Pancreas (tissue), 10 donors: ENCODE data around the gene ATIC. TPM values are rescaled to one million over a fixed set of nuclear protein-coding genes. Genes with fewer than 3 reads are reported as not detected.

Experiments used
- ATAC-seq, 4 donors: fragments of 200-7000 bp; cut with Tn5 transposase; one replicate each; pipeline versions ENCODE4 v1.8.0 to v1.9.1; 2020; ENCODE audit warnings: mild to moderate bottlenecking in 4 of 4, moderate library complexity in 4 of 4
- DNase-seq, 6 donors: peaks; one replicate each; pipeline ENCODE4 v3.0.0-alpha.2; 2020
- FAIRE-seq: peaks from 2 replicates; lab custom pipeline; 2012; peaks lifted over from hg19 to GRCh38; lab: Jason Lieb, UNC
- H3K27ac ChIP-seq, 4 donors: fragments of 200-600 bp; sonication (generic); 1 replicate in 3 of 4; 2 replicates in 1 of 4; pipeline versions ENCODE4 v1.5.0 to v1.8.0; 2020
- H3K27me3 ChIP-seq, 4 donors: fragments of 200-600 bp; one replicate each; pipeline ENCODE4 v1.8.0; 2021
- H3K36me3 ChIP-seq, 3 donors: fragments of 200-600 bp; sonication (generic) in 1 of 3; one replicate each; pipeline versions ENCODE4 v1.5.0 to v1.8.0; 2020 to 2021
- H3K4me1 ChIP-seq, 3 donors: fragments of 200-600 bp; one replicate each; pipeline ENCODE4 v1.8.0; 2021
- H3K4me3 ChIP-seq, 4 donors: fragments of 200-600 bp; sonication (generic) in 2 of 4; one replicate each; pipeline versions ENCODE4 v1.5.0 to v1.8.0; 2020 to 2021
- H3K9me3 ChIP-seq, 4 donors: fragments of 200-600 bp; one replicate each; pipeline ENCODE4 v1.8.0; 2021
- CTCF ChIP-seq, 4 donors: fragments of 200-600 bp; sonication (generic) in 3 of 4; IDR thresholded peaks; one replicate each; pipeline versions ENCODE4 v1.5.0 to v1.8.0; 2021; ENCODE audit warnings: antibody characterized with exemption in 4 of 4
- WGBS, 2 donors: extraction: QIAGEN DNeasy Blood & Tissue Kit; methylation state at CpG; one replicate each; pipeline ENCODE4 v1.1.7; 2013; 5-methylcytosine and 5-hydroxymethylcytosine counted together
- intact Hi-C, 3 donors: fragments of 100-400 bp; cut with DNase I; formaldehyde crosslinking; loops; one replicate each; pipeline versions ENCODE4 v1.11.1 to v1.14.2; 2022
- polyA plus RNA-seq, 2 donors: library from polyadenylated mRNA; stranded (reverse); fragments of 200-250 nt; gene quantifications; one replicate each; pipeline ENCODE4 v1.2.3, GENCODE V29; 2013
- total RNA-seq, 6 donors: library from RNA; stranded (reverse); fragmentation: NEBNext Ultra II Directional in 4 of 6; extraction: Animal tissue kit (Norgen Biotek cat#: 25700) in 4 of 6; gene quantifications; one replicate each; pipeline versions ENCODE4 v1.2.1 to v1.2.4, GENCODE V29; 2021 to 2023
- donor health status: healthy with polysubstance abuse.
- donor health status: DM: no; HTN: no; CAD: no; lungs with moderate emphysema.
- donor health status: DM: no; HTN: no; CAD: no.
- donor health status: control.
- donor health status: control.
- donor health status: Bipolar disorder and iron deficiency.
- donor health status: DM: yes; HTN: yes; CAD: no.
- donor health status: DM: no; HTN: no; CAD: no.
- donor health status: DM: no; HTN: no; CAD: no.
- donor health status: DM: yes; HTN: yes; CAD: no.

The ATIC gene
- total and polyA plus RNA-seq, 8 donors: 38.6 to 73.2 (median 45.6) TPM

GRCh38 chr2:215361876-215362561, 50.2 kb downstream of the ATIC start:
- FAIRE-seq (no peak), ATAC-seq (no peak), DNase-seq (no peak)
- no peak for TF ChIP-seq CTCF (IDR thresholded peaks at IDR 0.05)
- WGBS, 2 donors: 77 to 83% methylated on average over 6 of the region's 6 CpGs
- Histone ChIP-seq H3K9me3 (no peaks in the 10 kb centered on the region), H3K27ac (no peak overlapping the region), H3K36me3 (peaks cover 0 to 5% (median 0%) of the 10 kb centered on the region in 3 donors), H3K4me3 (no peak overlapping the region), H3K4me1 (no peaks in the 10 kb centered on the region), H3K27me3 (no peaks in the 10 kb centered on the region)
- intact Hi-C loops: no loop called here

GRCh38 chr2:215362562-215362904, 50.7 kb downstream of the ATIC start:
- DNase-seq: no peak
- Histone ChIP-seq H3K4me1 (no peaks in the 10 kb centered on the region), H3K27ac (no peak overlapping the region), H3K36me3 (peaks cover 0 to 5% (median 0%) of the 10 kb centered on the region in 3 donors), H3K4me3 (no peak overlapping the region), H3K9me3 (no peaks in the 10 kb centered on the region), H3K27me3 (no peaks in the 10 kb centered on the region)
- WGBS, 2 donors: 94 to 96% methylated on average over 8 of the region's 8 CpGs
- intact Hi-C loops: no loop called here
- no peak for ATAC-seq
- no peak for TF ChIP-seq CTCF (IDR thresholded peaks at IDR 0.05)
- FAIRE-seq: no peak

- intact Hi-C loops: no loop called here
- no peaks in the 10 kb centered on the region for H3K9me3 ChIP-seq
- DNase-seq (no peak), ATAC-seq (no peak), FAIRE-seq (no peak)
- H3K27ac ChIP-seq: no peak overlapping the region
- H3K27me3 ChIP-seq: no peaks in the 10 kb centered on the region
- 80 to 97% methylated on average over 2 of the region's 2 CpGs for WGBS, 2 donors
- H3K4me3 ChIP-seq: no peak overlapping the region
- TF ChIP-seq CTCF (IDR thresholded peaks at IDR 0.05): no peak
- H3K4me1 ChIP-seq: no peaks in the 10 kb centered on the region
- H3K36me3 ChIP-seq: peaks cover 0 to 5% (median 0%) of the 10 kb centered on the region in 3 donors
Measured at GRCh38 chr2:215363039-215363438, 51.2 kb downstream of the ATIC start.

- Histone ChIP-seq H3K36me3 (peaks cover 0 to 5% (median 0%) of the 10 kb centered on the region in 3 donors), H3K9me3 (no peaks in the 10 kb centered on the region), H3K4me3 (no peak overlapping the region), H3K4me1 (no peaks in the 10 kb centered on the region), H3K27me3 (no peaks in the 10 kb centered on the region), H3K27ac (no peak overlapping the region)
- no peak for FAIRE-seq
- ATAC-seq: no peak
- no peak for TF ChIP-seq CTCF (IDR thresholded peaks at IDR 0.05)
- 84 to 85% methylated on average over 2 of the region's 2 CpGs for WGBS, 2 donors
- no peak for DNase-seq
- intact Hi-C loops: no loop called here
Measured at GRCh38 chr2:215363461-215364156, 51.8 kb downstream of the ATIC start.
